ENCODE data around the gene UNC93B1. TPM values are rescaled to one million over a fixed set of nuclear protein-coding genes. Genes with fewer than 3 reads are reported as not detected.

The UNC93B1 gene
- total and polyA plus RNA-seq, 2 of the 13 experiments (the other 11 are each of a cell fraction or from before 2014, with no cell fraction given): 8.8 to 18.9 TPM

DNA sequence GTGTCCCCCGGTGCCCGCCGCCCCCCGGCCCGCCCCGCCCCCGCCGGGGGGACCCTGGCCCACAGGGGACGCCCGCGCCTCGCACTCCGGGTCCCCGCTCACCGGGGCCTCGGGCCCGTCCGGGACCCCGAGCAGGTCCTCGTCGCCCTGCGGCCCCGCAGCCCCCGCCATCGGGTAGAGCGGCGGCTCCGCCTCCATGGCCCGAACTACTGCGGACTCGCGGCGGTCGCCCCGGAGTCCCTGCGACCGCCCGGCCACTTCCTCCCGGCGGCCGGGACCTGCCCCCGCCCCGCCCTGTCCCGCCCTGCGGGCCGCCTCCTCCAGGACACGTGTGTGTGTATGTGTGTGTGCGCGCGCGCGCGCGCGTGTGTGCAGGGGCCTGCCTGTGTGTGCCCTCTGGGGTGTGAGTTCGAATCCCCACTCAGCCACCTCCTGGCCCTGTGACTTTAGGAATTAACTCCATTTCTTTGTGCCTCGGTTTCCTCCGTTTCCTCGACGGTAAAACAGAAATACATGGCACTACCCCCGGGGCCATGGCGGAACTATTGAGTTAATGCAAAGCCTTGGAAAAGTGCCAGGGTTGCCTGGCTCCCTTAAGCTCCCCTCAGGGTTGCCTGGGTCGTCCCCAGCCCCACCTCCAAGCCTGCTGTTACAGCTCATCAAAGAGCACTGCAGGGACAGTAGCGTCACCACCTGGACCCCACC lies at the start of gene UNC93B1 (continued):
- TF ChIP-seq, protein P1, sequence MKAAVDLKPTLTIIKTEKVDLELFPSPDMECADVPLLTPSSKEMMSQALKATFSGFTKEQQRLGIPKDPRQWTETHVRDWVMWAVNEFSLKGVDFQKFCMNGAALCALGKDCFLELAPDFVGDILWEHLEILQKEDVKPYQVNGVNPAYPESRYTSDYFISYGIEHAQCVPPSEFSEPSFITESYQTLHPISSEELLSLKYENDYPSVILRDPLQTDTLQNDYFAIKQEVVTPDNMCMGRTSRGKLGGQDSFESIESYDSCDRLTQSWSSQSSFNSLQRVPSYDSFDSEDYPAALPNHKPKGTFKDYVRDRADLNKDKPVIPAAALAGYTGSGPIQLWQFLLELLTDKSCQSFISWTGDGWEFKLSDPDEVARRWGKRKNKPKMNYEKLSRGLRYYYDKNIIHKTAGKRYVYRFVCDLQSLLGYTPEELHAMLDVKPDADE (CRISPR knock-in tag; IDR thresholded peaks at IDR 0.05): no peak
- no peak for TF ChIP-seq ZNF292 (CRISPR knock-in tag; IDR thresholded peaks at IDR 0.05; ENCODE audit: borderline replicate concordance, low read depth)
- TF ChIP-seq TBL1XR1 (IDR thresholded peaks at IDR 0.05; ENCODE audit: borderline replicate concordance, low read length, partially characterized antibody): no peak
- TF ChIP-seq, protein P2, sequence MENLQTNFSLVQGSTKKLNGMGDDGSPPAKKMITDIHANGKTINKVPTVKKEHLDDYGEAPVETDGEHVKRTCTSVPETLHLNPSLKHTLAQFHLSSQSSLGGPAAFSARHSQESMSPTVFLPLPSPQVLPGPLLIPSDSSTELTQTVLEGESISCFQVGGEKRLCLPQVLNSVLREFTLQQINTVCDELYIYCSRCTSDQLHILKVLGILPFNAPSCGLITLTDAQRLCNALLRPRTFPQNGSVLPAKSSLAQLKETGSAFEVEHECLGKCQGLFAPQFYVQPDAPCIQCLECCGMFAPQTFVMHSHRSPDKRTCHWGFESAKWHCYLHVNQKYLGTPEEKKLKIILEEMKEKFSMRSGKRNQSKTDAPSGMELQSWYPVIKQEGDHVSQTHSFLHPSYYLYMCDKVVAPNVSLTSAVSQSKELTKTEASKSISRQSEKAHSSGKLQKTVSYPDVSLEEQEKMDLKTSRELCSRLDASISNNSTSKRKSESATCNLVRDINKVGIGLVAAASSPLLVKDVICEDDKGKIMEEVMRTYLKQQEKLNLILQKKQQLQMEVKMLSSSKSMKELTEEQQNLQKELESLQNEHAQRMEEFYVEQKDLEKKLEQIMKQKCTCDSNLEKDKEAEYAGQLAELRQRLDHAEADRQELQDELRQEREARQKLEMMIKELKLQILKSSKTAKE (CRISPR knock-in tag; IDR thresholded peaks at IDR 0.05; ENCODE audit: borderline replicate concordance): no peak
- no peak for TF ChIP-seq ZSCAN30 (CRISPR knock-in tag; IDR thresholded peaks at IDR 0.05)
- no peak for TF ChIP-seq ZNF572 (CRISPR knock-in tag; IDR thresholded peaks at IDR 0.05)
- no peak for TF ChIP-seq ZNF230 (CRISPR knock-in tag; IDR thresholded peaks at IDR 0.05)
- no peak for TF ChIP-seq SYNCRIP (IDR thresholded peaks at IDR 0.05; ENCODE audit: insufficient read depth, low read depth, low read length)
- TF ChIP-seq, protein P3, sequence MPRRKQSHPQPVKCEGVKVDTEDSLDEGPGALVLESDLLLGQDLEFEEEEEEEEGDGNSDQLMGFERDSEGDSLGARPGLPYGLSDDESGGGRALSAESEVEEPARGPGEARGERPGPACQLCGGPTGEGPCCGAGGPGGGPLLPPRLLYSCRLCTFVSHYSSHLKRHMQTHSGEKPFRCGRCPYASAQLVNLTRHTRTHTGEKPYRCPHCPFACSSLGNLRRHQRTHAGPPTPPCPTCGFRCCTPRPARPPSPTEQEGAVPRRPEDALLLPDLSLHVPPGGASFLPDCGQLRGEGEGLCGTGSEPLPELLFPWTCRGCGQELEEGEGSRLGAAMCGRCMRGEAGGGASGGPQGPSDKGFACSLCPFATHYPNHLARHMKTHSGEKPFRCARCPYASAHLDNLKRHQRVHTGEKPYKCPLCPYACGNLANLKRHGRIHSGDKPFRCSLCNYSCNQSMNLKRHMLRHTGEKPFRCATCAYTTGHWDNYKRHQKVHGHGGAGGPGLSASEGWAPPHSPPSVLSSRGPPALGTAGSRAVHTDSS (CRISPR knock-in tag; conservative IDR thresholded peaks at IDR 0.05): no peak
- no peak for TF ChIP-seq SNAI1 (CRISPR knock-in tag; IDR thresholded peaks at IDR 0.05; ENCODE audit: borderline replicate concordance)
